HG03097 (cell line): ENCODE data around the gene HOXC13.

Source experiments
- ATAC-seq: cut with Tn5 transposase; IDR thresholded peaks from one replicate; pipeline ENCODE4 v1.9.1; 2021; ENCODE audit not compliant: unreplicated experiment, low FRiP score

Gene HOXC13

DNA sequence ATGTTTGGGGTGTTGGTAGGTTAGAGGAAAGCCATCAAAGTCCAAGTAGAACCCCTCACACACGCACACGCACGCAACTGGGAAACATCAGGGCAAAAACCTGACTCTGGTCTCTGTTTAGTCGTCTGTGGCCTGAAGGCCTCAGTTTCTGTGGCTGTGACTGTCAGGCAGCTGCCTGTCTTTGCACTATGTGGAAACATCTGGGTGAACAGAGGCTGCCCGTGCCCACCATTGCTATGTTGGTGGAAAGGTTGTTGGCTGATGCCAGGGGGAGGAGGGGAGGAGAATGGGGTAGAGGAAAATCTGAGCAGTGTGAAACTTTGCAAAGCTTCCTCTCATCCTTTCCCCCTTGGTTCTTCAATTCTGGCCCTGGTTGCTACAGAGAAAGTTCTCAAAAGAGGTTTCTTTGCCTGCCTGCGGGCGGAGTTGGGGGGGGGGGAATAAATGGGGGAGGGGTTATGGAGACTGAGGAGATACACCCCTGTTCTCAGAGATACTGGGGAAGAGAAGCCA is 53.8 kb downstream of the HOXC13 start:
- no peak for ATAC-seq

DNA sequence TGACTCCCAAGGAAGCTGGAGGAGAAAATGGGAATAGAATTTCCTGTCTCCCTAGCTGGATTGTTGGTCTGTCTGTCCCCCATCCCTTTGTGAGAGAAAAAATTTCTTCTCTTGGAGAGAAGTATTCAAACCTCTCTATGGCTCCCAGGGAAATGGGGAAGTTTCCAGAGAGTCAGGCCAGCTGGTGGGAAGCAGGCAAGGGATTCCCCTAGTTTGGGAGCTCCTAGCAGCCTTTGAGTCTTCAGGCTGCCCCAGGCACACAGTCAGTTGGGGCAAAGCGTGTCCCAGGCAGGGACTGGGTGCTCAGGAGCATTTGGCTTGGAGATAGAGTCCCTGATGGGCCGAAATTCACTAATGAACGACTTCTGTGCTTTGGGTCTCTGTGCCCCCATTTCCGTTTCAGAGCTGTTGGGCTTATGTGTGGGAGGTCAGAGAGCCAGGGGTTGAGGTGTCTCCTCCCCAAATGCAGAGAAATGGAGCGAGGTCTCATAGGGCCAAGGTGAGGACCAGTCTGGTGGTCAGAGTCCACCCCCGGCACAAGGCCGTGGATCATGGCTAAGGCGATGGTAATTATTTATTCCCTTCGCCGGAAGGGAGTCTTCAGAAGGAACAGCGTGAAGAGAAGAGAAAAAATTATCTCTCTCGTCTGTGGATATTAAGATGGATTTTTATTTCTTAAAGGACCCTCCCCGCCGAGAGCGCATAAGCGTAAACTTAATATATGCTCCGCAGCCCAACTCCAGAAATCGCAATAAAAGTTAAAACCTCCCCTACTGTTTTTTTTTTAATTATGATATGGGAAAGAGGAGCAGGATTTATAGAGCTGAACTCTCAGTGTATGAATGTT is 54.8 kb downstream of the HOXC13 start:
- ATAC-seq: no peak

DNA sequence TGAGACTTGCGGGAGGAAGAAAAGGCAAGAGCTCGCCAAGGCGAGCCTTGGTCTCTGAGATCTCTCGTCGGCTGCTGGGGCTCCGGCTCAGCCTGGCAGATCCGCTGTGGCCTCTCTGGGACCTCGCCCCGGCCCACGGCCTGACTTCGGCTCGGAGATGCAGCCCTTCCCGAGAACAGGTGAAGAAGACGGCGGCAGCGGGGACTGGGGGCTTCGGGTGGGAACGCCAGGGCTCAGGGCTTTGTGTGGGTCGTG is 55.3 kb downstream of the HOXC13 start:
- no peak for ATAC-seq

DNA sequence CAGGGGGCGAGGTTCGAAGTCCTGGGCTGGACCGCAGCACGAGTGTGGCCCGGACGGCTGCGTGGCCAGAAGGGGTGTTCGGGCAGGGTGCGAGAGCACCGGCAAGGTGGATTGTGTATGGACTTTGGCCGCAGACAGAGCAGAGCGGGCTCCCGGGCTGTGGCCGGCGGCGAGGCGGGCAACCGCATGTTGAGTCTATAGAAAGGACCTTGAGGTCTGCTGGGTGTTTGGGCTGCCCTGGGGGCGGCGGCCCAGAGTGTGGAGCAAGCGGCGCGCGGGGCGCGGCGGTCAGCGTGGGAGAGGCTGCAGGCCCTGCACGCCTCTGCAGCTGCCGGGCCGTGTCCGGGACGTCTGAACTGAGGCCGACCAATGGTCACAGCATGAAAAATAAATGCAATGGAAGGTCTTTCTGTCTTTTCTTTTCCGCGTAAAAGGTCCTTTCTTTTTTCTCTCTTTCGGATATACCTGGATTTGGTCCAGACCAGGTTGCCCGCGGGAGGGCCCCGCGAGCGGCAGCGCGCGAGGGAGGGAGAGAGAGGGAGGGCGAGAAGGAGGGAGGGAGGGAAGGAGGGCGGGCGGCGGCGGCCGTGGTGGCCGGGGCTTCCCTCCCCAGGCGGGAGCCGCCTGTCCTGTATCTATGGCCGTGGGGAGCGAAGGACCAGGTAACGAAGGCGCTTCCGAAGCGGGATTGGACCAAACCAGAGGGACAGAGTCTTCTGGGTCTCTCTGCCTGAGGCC is 55.8 kb downstream of the HOXC13 start:
- no peak for ATAC-seq

DNA sequence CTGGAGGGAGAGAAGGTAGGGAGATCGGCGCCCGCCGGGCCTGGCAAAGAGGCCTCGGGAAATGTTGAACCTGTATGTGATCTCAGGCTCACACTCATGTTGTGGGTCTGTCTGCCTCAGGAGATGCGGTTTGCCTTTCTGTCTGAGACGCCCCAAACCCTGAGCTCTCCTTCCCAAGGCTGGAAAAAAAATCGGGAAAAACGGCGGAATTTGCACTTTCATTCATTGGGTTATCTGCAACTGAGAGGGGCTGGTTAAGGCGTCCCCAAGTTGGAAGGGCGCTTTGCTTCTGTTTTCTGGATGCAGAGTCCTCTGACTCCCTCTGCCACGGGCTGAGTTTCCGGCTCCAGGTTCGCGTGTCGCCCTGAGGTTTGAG is 56.4 kb downstream of the HOXC13 start:
- ATAC-seq: no peak

DNA sequence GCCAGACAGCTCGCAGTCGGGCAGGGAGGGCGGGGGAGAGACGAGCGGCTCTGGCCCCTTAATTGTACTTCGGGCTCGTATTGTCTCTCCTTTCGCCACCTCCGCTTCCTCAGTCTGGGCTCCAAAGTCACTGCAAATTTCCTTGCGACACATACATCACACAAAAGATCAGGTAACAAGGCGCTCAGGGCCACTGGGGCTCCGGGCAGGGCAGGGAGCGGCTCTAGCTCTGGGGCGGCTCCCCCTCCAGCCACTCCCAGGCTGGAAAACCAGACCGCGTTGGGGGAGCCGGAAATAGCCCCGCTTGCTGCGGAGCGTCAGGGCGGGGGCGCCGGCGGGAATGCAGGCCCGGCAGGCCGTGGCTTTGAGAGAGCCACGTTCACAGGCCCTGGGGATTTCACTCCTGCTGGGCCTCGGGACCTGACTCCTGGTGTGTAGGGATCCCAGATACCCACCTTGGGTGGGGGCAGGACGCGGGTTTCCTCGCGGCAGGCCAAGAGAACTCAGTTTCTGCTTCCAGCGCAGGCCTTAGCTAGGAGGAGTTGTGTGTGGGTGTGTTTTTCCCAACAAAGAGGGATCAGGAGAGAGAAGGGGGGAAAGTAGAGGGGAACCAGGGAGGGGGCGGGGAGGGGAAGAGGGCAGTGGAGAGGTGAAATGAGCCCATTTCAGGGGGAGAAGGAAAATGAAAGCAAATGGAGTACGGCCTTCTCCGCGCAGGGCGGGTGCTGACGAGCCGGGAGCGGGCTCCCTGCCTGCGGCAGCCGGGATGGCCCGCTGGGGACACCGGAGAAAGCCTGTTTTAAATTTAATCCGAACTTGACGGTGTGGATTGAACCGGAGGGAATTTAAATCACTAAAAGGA is 57.0 kb downstream of the HOXC13 start:
- ATAC-seq: no peak
